HG02970 (cell line): Measurements from ENCODE around the gene GABRG3.
"Not testable (repeated sequence)": the region's sequence is repeated elsewhere in the genome, so short reads cannot be mapped to it uniquely, and the experiment has no call there.

Source experiments
- ATAC-seq: cut with Tn5 transposase; IDR thresholded peaks from one replicate; pipeline ENCODE4 v1.9.1; 2021; ENCODE audit warnings: mild to moderate bottlenecking, moderate library complexity, moderate number of reproducible peaks; ENCODE audit not compliant: unreplicated experiment, low FRiP score

GABRG3 gene

GRCh38 chr15:27166917-27167316 is 195.9 kb downstream of the GABRG3 start:
- no peak for ATAC-seq

DNA sequence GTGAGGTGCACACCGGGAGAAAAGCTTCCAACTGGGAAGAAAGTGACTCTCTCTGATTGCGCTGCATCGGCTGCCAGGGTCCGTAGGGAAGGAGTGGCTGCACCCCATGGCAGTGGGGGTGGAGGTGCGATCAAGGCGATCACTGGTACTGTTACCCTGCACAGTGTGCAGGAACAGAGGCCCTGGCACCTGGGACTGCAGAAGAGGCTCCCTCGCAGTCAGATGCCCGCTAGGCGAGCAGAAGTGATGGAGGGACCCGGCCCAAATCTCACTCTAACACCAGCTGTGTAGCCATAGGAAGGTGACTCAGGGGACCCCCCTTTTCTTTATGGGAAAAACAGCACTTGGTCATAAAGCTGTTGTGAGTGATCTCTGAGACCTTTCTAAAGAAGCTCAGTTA is 196.8 kb downstream of the GABRG3 start:
- ATAC-seq = no peak

DNA sequence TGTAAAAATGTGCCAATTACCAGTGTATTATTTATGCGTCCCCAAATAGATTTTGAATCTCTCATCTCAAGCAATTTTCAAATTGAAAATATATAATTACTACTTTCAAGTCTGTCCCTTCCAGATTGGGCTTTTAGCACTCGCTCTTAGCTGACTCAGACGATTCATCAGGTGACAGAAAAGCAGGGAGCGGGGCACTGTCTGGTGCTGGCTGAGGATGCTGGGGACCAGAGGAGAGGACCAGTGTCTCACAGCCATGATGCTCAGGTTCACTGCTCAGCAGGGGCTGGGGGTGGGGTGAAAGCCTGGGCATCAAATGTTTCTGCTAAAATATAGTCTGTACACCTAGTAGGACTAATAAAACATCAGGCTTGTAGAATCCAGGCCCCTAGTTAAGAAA is 199.9 kb downstream of the GABRG3 start:
- ATAC-seq = no peak

DNA sequence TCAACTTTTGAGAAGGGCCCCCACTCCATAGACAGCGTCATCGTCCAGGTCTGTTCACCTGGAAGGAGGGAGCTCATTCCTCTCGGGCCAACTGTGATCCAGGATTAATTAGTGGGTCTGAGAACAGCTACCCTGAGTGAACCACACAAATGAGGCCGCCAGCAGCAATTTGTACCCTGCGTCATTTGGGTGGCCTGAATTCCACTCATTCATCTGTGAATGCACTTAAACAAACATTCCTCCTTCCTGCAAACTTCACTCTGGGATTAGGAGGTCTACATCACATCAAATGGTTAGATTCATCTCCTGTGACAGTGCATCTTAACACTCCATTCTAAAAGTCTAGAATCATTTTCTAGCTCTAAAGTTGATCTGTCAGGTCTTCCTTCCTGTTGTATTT is 201.8 kb downstream of the GABRG3 start:
- ATAC-seq = no peak

GRCh38 chr15:27175472-27176153 is 204.6 kb downstream of the GABRG3 start:
- no peak for ATAC-seq

GRCh38 chr15:27176785-27177406 is 205.9 kb downstream of the GABRG3 start:
- no peak for ATAC-seq

- ATAC-seq = no peak
Observed at GRCh38 chr15:27179789-27180188, 208.8 kb downstream of the GABRG3 start.

DNA sequence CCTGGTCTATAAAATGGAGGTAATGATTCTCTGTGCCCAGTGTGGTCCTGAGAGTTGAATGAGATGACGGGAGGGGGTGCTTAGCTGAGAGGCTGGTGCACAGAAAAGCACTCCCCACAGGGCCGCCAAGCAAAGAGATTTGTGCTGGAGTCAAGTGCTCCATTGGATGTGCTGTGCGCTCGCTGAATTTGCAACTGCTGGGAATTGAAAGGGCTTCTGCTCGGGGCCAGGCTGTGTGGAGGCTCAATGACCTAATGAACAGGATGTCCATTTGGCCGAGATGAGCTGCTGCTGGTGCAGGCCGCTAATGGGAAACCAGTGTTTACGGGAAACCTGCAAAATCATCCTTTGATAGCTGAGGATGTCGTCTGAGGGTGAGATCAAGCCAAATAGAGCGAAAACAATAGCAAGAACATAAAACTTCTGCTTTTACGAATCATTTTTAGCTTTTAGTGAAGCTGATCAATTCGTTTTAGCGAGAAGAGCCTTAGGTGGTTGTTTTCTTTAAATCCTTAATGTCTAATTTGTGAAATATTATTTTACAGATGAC is 211.7 kb downstream of the GABRG3 start:
- ATAC-seq = no peak

DNA sequence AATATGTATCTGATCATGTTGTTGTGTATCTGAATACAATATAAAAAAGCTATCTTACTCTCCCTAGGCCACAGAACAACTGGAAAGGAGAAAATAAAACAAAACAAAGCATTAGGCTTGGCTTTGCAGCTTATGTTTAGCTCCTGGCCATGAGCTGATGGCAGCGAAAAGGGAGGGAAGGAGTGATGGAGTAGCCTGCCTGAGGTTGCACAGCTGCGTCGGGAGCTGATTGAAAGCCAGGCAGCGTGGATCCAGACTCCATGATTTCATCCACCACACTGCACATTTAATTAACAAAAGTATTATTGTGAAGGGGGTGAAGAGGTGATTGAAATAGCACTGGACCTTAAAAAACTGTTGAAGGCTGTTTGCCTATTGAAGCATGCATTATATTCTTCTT is 212.2 kb downstream of the GABRG3 start:
- no peak for ATAC-seq

DNA sequence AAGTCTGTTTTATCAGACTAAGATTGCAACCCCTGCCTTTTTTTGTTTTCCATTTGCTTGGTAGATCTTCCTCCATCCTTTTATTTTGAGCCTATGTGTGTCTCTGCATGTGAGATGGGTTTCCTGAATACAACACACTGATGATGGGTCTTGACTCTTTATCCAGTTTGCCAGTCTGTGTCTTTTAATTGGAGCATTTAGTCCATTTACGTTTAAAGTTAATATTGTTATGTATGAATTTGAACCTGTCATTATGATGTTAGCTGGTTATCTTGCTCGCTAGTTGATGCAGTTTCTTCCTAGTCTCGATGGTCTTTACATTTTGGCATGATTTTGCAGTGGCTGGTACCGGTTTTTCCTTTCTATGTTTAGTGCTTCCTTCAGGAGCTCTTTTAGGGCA is 220.5 kb downstream of the GABRG3 start:
- not testable (repeated sequence) for ATAC-seq

- no peak for ATAC-seq
Observed at GRCh38 chr15:27196691-27197090, 225.7 kb downstream of the GABRG3 start.

GRCh38 chr15:27201425-27201824 is 230.4 kb downstream of the GABRG3 start:
- no peak for ATAC-seq

DNA sequence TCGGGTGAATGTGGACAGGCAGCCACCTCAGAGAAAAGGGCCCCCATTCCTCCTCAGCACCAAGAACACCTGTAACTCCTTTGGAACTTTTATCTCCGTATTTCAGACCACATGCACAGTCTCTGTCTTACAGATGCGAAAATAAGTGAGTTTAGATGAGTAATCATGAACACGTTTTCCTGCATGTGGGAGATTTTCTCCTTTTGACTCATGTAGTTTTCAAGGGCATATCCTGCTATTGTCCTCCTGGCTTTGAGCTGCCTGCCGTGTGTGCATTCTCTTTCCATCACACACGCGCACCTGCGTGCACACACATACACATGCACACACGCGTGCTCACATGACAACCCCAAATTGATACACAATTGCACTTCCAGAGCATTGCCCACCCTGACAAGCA is 239.2 kb downstream of the GABRG3 start:
- ATAC-seq = no peak

DNA sequence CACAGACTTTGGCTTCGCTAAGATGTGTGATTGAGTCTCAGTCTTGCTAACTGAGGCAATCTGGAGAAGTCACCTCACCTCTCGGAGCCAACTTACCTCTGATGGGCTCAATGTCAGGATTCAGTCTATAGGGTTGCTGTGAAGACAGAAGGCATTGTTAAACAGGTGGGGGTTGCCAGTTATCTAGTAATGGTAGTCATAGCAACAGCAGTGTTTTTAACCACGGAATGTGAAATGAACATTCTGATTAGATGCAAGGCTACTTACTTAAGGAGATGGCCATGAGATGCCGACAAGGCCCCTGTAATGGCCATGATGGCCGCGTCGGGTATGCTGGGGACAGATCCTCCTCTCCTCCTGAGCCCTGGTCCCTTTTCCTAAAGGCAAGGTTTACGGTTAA is 243.1 kb downstream of the GABRG3 start:
- no peak for ATAC-seq

DNA sequence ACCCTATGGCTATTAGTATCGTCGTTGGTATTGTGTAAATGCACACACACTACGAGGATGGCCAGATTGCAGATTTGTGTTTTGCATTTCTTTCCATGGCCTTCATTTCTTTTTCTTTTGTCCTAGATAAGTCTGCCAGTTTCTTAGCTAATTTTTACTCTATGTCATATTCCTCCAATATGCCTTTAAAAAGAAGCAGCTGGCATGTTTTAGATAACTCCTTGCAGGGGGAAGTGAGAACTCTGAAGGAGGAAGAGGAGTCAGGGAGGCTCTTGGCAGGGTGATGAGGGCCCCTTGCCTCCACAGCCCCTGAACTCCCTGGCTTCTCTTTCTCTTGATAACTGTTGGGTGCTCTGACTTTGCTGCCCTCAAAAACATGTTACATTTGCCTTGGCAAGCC is 244.0 kb downstream of the GABRG3 start:
- no peak for ATAC-seq

- no peak for ATAC-seq
Observed at GRCh38 chr15:27218426-27218825, 247.4 kb downstream of the GABRG3 start.

DNA sequence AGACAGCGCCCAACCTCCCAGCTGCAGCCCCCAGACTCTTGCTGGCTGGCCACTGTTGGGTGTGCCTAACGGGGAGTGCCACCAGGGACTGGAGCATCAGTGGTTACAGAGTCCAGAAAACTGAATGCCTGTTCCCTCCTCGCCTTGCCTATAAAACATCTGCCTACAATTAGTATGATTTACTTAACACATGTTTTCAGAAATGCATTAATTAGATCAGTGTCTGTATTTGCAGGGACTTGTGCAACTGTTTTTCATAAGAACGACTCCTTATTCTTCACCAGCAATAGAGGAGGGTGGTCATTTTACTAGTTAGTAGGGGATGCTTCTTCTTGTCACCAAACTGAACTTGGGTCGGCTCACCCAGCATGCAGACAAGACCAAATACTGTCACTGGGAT is 248.7 kb downstream of the GABRG3 start:
- no peak for ATAC-seq

- no peak for ATAC-seq
Observed at GRCh38 chr15:27220199-27220598, 249.2 kb downstream of the GABRG3 start.

DNA sequence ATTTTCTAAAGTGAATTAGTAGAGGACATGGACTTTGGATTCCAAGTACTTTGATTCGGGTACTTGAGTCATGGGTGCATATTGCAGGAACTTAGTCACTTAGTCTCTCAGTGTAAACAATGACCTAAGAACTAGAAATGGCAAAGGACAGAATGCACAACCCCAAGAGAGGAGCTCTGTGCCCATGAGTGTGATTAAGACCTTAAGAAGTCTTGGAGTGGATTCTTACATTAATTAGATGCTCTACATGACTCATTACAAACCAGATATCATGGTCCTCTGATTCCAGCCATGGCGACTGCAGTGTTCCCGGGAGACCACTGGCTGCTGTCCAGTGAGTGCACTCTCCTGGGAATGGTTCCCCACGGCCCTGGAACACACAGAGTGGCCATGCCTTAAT is 251.5 kb downstream of the GABRG3 start:
- no peak for ATAC-seq

DNA sequence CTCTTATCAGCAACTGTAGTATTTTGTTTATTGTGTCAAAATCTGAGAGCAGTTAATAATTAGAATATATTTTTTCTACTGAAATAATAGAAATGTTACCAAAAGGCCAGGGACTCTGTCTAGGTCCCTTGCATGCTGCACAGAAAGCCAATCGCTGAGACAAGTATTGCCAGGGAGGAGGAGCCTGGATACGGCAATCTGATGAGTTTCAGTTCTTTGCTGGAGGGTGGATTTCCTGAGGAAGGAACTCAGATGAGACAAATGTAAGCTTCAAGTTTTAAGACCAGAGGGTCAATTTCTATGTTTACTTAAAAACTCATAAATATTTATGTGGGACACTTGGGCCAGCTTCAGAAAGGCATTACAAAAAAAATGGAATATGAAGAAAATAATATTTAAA is 252.2 kb downstream of the GABRG3 start:
- no peak for ATAC-seq

GRCh38 chr15:27231811-27232210 is 260.8 kb downstream of the GABRG3 start:
- no peak for ATAC-seq

DNA sequence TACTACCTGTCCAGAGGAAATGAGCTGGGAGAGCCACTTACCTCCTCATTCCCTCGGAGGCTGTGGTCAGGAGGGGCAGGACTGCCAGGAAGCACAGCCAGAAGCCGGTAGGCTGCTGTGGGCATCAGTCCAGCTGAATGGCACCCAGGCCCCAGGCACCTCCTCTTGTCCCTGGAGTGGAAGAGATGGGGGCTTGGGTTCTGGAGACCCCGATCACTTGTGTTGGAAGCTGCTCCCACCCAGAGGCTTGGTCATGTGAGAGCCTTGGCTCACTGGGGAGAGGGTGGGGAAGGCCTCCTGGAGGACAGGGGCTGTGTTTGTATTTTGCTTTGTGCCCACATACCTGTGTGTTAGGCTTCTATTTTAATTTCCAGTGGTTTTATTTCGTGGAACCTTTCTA is 261.9 kb downstream of the GABRG3 start:
- ATAC-seq = no peak
